Fibroblast of pulmonary artery (primary cell): Measurements from ENCODE around the gene GRM6.

ENCODE experiments used
- DNase-seq: peaks from one replicate; pipeline ENCODE4 v3.0.0-alpha.2; 2010; ENCODE audit warnings: low read depth
- H3K4me3 ChIP-seq: replicated peaks from 2 replicates; pipeline ENCODE4 v1.5.1; 2011; ENCODE audit warnings: low read depth, mild to moderate bottlenecking, control low read depth, low read length, moderate library complexity
- TF ChIP-seq, protein P1 (sequence below): IDR thresholded peaks from 2 replicates; pipeline ENCODE4 v1.5.1; 2011; ENCODE audit warnings: mild to moderate bottlenecking, control low read depth, low read length, inconsistent platforms; ENCODE audit errors: missing control alignments

The GRM6 gene

DNA sequence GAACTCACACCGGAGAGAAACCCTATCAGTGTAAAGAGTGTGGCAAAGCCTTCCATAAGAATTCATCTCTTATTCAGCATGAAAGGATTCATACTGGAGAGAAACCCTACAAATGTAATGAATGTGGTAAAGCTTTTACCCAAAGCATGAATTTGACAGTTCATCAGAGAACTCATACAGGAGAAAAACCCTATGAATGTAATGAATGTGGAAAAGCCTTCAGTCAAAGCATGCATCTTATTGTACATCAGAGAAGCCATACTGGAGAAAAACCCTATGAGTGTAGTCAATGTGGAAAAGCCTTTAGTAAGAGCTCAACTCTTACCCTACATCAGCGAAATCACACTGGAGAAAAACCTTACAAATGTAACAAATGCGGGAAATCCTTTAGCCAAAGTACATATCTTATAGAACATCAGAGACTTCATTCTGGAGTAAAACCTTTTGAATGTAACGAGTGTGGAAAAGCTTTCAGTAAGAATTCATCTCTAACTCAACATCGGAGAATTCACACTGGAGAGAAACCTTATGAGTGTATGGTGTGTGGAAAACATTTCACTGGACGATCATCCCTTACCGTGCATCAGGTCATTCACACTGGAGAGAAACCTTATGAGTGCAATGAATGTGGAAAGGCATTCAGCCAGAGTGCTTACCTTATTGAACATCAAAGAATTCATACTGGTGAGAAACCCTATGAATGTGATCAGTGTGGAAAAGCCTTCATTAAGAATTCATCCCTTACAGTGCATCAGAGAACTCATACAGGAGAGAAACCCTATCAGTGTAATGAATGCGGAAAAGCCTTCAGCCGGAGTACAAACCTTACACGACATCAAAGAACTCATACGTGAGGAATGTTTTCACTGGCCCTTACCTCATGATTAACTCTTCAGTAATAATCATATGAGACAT lies 63.0 kb downstream of the GRM6 start:
- TF ChIP-seq, protein P1, sequence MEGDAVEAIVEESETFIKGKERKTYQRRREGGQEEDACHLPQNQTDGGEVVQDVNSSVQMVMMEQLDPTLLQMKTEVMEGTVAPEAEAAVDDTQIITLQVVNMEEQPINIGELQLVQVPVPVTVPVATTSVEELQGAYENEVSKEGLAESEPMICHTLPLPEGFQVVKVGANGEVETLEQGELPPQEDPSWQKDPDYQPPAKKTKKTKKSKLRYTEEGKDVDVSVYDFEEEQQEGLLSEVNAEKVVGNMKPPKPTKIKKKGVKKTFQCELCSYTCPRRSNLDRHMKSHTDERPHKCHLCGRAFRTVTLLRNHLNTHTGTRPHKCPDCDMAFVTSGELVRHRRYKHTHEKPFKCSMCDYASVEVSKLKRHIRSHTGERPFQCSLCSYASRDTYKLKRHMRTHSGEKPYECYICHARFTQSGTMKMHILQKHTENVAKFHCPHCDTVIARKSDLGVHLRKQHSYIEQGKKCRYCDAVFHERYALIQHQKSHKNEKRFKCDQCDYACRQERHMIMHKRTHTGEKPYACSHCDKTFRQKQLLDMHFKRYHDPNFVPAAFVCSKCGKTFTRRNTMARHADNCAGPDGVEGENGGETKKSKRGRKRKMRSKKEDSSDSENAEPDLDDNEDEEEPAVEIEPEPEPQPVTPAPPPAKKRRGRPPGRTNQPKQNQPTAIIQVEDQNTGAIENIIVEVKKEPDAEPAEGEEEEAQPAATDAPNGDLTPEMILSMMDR = no peak
- H3K4me3 ChIP-seq = no peak overlapping the region
- DNase-seq = peak; percentile 4
